AG04449 (cell line): ENCODE results near the gene ITGB3BP.

Experiments
- CTCF ChIA-PET: fragments of 350-600 bp; formaldehyde crosslinking; extraction: SDS; loops from one replicate; lab custom pipeline; 2021; ENCODE audit warnings: antibody characterized with exemption; lab: Yijun Ruan, JAX
- POLR2A ChIA-PET: fragments of 400-600, 350-600 bp; formaldehyde crosslinking; extraction: SDS; loops from one replicate; lab custom pipeline; 2020; ENCODE audit warnings: antibody characterized with exemption, inconsistent platforms; lab: Yijun Ruan, JAX
- DNase-seq: peaks from one replicate; pipeline ENCODE4 v3.0.0-alpha.2; 2010; ENCODE audit warnings: low read depth, low spot score
- H3K4me3 ChIP-seq: 2 replicates; pipeline ENCODE4 v1.5.1; 2011; ENCODE audit warnings: low read depth, mild to moderate bottlenecking, control low read depth, low read length
- TF ChIP-seq, protein P1 (sequence below): IDR thresholded peaks from one replicate; pipeline ENCODE4 v1.5.1; 2011; ENCODE audit warnings: mild to moderate bottlenecking, moderate library complexity, low read length, control low read depth, inconsistent platforms; ENCODE audit not compliant: insufficient read depth; ENCODE audit errors: missing control alignments

The ITGB3BP gene

DNA sequence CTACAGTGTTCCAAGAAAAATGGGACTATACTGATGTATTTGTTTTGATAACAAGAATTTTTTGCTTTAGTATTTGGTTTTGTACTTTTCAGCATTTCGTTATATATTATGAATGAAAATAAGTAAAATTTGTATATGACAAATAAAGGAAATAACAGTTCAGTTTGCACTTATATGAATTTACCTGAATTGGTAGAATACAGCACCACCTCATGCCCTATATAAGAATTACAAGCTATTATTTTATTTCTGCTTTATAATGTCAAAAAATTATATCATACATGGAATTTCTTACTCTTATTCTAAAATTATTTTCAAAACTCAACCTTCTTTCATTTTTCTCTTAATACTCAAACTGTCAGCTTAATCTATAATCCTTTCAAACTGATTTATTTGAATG is 14.9 kb upstream of the ITGB3BP start:
- TF ChIP-seq, protein P1, sequence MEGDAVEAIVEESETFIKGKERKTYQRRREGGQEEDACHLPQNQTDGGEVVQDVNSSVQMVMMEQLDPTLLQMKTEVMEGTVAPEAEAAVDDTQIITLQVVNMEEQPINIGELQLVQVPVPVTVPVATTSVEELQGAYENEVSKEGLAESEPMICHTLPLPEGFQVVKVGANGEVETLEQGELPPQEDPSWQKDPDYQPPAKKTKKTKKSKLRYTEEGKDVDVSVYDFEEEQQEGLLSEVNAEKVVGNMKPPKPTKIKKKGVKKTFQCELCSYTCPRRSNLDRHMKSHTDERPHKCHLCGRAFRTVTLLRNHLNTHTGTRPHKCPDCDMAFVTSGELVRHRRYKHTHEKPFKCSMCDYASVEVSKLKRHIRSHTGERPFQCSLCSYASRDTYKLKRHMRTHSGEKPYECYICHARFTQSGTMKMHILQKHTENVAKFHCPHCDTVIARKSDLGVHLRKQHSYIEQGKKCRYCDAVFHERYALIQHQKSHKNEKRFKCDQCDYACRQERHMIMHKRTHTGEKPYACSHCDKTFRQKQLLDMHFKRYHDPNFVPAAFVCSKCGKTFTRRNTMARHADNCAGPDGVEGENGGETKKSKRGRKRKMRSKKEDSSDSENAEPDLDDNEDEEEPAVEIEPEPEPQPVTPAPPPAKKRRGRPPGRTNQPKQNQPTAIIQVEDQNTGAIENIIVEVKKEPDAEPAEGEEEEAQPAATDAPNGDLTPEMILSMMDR = peak; percentile 16
- DNase-seq = no peak
- ChIA-PET CTCF (interaction anchor here (0.8 to 4.3 kb wide), 13 partner anchors 10 to 710 kb away, joined by 3 to 25 read pairs (median 6); no protein-coding TSS in a partner anchor), POLR2A (no interaction called here)
- no peak overlapping the region for H3K4me3 ChIP-seq

DNA sequence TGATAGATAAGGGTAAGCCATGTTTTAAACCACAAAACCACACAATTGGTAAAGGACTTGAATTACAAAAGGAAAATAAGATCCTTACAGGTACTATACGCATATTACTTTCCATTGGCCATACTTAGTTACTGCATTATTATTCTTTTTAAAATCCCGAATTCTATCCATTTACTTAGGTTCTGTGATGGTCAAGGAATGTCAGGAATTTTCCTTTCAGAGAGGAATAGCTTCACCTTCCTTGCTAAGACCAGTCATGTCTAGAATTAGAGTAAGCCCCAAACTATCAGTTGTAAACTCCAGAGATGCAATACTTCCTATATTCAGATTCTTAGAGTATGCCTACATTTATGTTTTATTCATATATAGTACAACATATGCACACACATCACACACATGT is 14.0 kb upstream of the ITGB3BP start:
- POLR2A ChIA-PET = no interaction called here
- no peak overlapping the region for H3K4me3 ChIP-seq
- TF ChIP-seq, protein P1 = no peak
- CTCF ChIA-PET = interaction anchor here (1.2 to 4.3 kb wide), 8 partner anchors 9 to 695 kb away, joined by 3 to 25 read pairs (median 11); no protein-coding TSS in a partner anchor
- no peak for DNase-seq

DNA sequence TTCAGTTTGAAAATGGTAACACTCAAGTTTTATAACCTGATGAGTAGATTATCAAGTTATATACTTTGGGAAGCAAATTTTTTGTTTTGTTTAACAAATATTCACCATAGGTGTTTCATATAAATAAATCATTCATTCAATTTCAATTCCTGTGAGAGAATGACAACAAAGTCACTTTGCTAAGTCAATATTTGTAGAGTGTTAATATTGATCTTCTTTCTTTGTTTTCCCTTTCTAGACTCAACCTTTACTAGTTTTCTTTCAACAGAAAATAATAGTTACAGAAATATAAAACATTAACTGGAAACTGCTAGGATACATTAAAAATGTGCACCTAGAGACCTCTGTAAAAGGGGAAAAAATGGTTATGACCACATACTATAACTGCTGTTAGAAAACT is 11.4 kb upstream of the ITGB3BP start:
- no peak for DNase-seq
- TF ChIP-seq, protein P1 = no peak
- ChIA-PET CTCF (no interaction called here), POLR2A (no interaction called here)
- no peak overlapping the region for H3K4me3 ChIP-seq

DNA sequence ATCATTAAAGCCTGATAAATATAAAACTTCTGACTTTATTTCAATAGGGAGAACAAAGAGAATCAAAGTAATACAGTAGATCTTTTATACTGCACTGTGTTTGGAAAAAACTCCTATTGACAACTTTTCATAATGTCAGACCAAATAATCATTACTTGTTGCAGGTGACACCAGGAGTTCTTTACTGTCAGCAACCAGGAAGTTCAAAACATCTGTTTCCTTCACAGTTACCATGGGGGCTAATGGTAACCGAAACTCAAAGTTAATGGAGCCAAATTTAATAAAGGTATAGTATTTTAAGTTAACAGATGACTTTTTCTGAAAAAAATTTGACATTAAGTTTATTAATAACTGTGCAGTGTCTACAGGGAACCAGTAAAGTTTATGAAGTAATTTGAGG is 10.9 kb upstream of the ITGB3BP start:
- TF ChIP-seq, protein P1 = no peak
- ChIA-PET CTCF (no interaction called here), POLR2A (no interaction called here)
- no peak overlapping the region for H3K4me3 ChIP-seq
- no peak for DNase-seq

DNA sequence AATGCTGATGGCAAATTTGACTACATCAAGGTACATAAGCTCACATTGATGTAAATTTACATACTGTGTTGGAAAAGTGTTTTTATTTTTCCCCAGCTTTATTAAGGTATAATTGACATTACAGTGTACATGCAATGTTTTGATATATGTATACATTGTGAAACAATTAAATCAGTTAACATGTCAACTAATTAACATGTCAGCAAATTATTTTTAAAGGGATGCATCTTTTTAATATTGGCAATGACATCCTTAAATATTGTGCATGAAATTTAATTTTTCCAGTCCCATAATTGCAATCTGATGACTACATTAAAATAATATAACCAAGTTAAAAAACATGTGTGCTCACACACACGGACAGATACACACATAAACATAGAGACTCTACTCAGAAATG is 9.7 kb upstream of the ITGB3BP start:
- TF ChIP-seq, protein P1 = no peak
- H3K4me3 ChIP-seq = no peak overlapping the region
- CTCF ChIA-PET = no interaction called here
- DNase-seq = no peak
- POLR2A ChIA-PET = no interaction called here

DNA sequence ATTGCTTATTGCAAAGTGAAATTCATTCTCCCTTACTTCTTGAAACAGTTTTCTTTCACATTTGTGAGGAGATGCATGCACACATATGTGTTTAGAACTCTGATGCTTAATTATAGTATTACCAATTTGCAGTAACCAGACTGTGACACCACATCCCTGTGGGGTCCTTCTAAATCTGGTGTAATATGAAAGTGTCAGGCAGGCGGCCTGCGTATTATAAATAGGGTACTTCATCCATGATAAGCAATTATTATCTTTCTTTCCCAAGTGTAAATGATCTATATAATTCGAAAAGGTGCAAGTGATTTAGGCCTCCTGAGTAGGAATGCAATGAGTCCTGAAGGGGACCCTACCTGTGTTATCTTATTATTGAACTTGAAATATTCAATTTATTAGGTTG is 1.2 kb upstream of the ITGB3BP start:
- TF ChIP-seq, protein P1 = no peak
- ChIA-PET POLR2A (no interaction called here), CTCF (interaction anchor here (0.8 to 1.8 kb wide), 3 partner anchors 14 to 723 kb away, joined by 3 to 6 read pairs (median 4); no protein-coding TSS in a partner anchor)
- no peak for DNase-seq
- H3K4me3 ChIP-seq = peak overlapping the region; percentile 66
